ENCODE data around the gene SLC22A17.

DNA sequence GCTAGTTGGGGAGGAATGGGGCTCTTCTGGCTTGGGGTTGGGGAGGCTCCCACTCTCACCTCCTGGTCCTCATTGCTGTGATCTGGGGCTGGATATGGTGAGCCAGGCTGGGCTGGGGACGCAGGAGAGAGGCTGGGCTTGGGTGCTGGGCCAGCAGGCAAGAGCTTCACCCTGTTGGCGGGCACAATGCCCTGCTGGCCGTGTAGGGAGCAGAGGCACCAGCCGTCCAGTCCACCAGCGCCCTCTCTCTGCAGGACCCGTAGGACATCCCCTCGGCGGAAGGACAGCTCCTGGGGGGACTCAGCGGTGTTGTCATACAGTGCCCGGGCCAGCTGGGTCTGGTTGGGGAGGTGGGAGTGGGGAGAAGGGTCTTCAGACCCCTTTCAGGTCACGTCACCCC is 7.8 kb upstream of the SLC22A17 start:
- TF ChIP-seq, protein P1, sequence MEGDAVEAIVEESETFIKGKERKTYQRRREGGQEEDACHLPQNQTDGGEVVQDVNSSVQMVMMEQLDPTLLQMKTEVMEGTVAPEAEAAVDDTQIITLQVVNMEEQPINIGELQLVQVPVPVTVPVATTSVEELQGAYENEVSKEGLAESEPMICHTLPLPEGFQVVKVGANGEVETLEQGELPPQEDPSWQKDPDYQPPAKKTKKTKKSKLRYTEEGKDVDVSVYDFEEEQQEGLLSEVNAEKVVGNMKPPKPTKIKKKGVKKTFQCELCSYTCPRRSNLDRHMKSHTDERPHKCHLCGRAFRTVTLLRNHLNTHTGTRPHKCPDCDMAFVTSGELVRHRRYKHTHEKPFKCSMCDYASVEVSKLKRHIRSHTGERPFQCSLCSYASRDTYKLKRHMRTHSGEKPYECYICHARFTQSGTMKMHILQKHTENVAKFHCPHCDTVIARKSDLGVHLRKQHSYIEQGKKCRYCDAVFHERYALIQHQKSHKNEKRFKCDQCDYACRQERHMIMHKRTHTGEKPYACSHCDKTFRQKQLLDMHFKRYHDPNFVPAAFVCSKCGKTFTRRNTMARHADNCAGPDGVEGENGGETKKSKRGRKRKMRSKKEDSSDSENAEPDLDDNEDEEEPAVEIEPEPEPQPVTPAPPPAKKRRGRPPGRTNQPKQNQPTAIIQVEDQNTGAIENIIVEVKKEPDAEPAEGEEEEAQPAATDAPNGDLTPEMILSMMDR (IDR thresholded peaks at IDR 0.05; ENCODE audit: poor library complexity, severe bottlenecking), result no peak
- TF ChIP-seq EP300 (conservative IDR thresholded peaks at IDR 0.05; ENCODE audit: poor library complexity, severe bottlenecking), result no peak
- no peak for TF ChIP-seq POLR2AphosphoS5 (IDR thresholded peaks at IDR 0.05)
- TF ChIP-seq EZH2 (IDR thresholded peaks at IDR 0.05; ENCODE audit: borderline replicate concordance, insufficient read depth, low read length, poor library complexity, severe bottlenecking), result no peak
- TF ChIP-seq SMC3 (conservative IDR thresholded peaks at IDR 0.05; ENCODE audit: poor library complexity), result no peak
- no peak for TF ChIP-seq RAD21 (conservative IDR thresholded peaks at IDR 0.05)
- TF ChIP-seq MXI1 (conservative IDR thresholded peaks at IDR 0.05; ENCODE audit: poor library complexity, severe bottlenecking), result no peak
- TF ChIP-seq, protein P2, sequence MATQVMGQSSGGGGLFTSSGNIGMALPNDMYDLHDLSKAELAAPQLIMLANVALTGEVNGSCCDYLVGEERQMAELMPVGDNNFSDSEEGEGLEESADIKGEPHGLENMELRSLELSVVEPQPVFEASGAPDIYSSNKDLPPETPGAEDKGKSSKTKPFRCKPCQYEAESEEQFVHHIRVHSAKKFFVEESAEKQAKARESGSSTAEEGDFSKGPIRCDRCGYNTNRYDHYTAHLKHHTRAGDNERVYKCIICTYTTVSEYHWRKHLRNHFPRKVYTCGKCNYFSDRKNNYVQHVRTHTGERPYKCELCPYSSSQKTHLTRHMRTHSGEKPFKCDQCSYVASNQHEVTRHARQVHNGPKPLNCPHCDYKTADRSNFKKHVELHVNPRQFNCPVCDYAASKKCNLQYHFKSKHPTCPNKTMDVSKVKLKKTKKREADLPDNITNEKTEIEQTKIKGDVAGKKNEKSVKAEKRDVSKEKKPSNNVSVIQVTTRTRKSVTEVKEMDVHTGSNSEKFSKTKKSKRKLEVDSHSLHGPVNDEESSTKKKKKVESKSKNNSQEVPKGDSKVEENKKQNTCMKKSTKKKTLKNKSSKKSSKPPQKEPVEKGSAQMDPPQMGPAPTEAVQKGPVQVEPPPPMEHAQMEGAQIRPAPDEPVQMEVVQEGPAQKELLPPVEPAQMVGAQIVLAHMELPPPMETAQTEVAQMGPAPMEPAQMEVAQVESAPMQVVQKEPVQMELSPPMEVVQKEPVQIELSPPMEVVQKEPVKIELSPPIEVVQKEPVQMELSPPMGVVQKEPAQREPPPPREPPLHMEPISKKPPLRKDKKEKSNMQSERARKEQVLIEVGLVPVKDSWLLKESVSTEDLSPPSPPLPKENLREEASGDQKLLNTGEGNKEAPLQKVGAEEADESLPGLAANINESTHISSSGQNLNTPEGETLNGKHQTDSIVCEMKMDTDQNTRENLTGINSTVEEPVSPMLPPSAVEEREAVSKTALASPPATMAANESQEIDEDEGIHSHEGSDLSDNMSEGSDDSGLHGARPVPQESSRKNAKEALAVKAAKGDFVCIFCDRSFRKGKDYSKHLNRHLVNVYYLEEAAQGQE (IDR thresholded peaks at IDR 0.05; ENCODE audit: borderline replicate concordance), result no peak
